ENCODE data around the gene TTLL4.

GRCh38 chr2:218756599-218757377 lies 46.2 kb downstream of the TTLL4 start:
- no peak for TF ChIP-seq EZH2 (IDR thresholded peaks at IDR 0.05)
- no peak for TF ChIP-seq POLR2AphosphoS5 (IDR thresholded peaks at IDR 0.05; ENCODE audit: borderline replicate concordance, low read depth, low read length)

All from SK-N-MC (cell line).